GM12878 (cell line): ENCODE measurements around the gene SYNGAP1. TPM values are rescaled to one million over a fixed set of nuclear protein-coding genes. Genes with fewer than 3 reads are reported as not detected.

Experiments used
- JUNB ChIP-seq: IDR thresholded peaks from 2 replicates; pipeline ENCODE4 v1.6.1; 2016; ENCODE audit warnings: antibody characterized with exemption, mild to moderate bottlenecking
- LARP7 ChIP-seq: fragments of 450-650 bp; IDR thresholded peaks from 2 replicates; pipeline ENCODE4 v1.6.1; 2017; ENCODE audit warnings: mild to moderate bottlenecking
- MTA2 ChIP-seq: fragments of 450-650 bp; IDR thresholded peaks from 2 replicates; pipeline ENCODE4 v1.6.1; 2016; ENCODE audit warnings: low read depth, mild to moderate bottlenecking, moderate library complexity
- NFYA ChIP-seq: IDR thresholded peaks from 2 replicates; pipeline ENCODE4 v1.6.1; 2011; ENCODE audit warnings: low read depth, mild to moderate bottlenecking, low read length, improper control_type of control experiment, borderline replicate concordance
- SRF ChIP-seq, 2 experiments: IDR thresholded peaks; 2 replicates each; pipeline ENCODE4 v1.6.1; 2011; ENCODE audit warnings: low read depth in 2 of 2, low read length in 2 of 2, mild to moderate bottlenecking in 1 of 2, moderate library complexity in 1 of 2
- polyA plus RNA-seq, 11 experiments: library from polyadenylated mRNA; depleted of rRNA in 4 of 11; unstranded in 6 of 11; stranded (reverse) in 5 of 11; fragments of >200 nt; fragmentation: Nextera tagmentation in 4 of 11; fragmentation: Illumina TruSeq in 1 of 11; extraction: Ambion mirVana in 4 of 11; extraction: Trizol in 1 of 11; gene quantifications; 1 replicate in 1 of 11; 2 replicates in 10 of 11; pipeline versions ENCODE4 v1.2.1 to v1.2.3, GENCODE V29; 2011 to 2016; ENCODE audit warnings: inconsistent platforms in 2 of 11, missing spikeins in 2 of 11, low read depth in 1 of 11
- total RNA-seq, 4 experiments: library from RNA; depleted of rRNA in 3 of 4; stranded (reverse); fragments of >200 nt in 3 of 4; fragmentation: Illumina TruSeq in 1 of 4; extraction: Trizol in 1 of 4; gene quantifications; 2 replicates each; pipeline versions ENCODE4 v1.2.1 to v1.2.3, GENCODE V29; 2013 to 2021
- TF ChIP-seq, protein P1 (sequence below): IDR thresholded peaks from 2 replicates; pipeline ENCODE4 v1.6.1; 2011; ENCODE audit warnings: mild to moderate bottlenecking, low read depth, low read length, moderate library complexity; ENCODE audit not compliant: insufficient replicate concordance
- TF ChIP-seq, protein P2 (sequence below), 3 experiments: IDR thresholded peaks in 2 of 3; conservative IDR thresholded peaks in 1 of 3; 2 replicates each; pipeline ENCODE4 v1.5.1; 2011; ENCODE audit warnings: low read depth in 3 of 3, low read length in 3 of 3, mild to moderate bottlenecking in 3 of 3, control low read depth in 2 of 3, moderate library complexity in 2 of 3, inconsistent platforms in 1 of 3, mixed read lengths in 1 of 3; ENCODE audit not compliant: control insufficient read depth in 2 of 3, insufficient read depth in 1 of 3; ENCODE audit errors: extremely low read depth in 1 of 3
- TF ChIP-seq, protein P3 (sequence below): fragments of 450-650 bp; IDR thresholded peaks from 2 replicates; pipeline ENCODE4 v1.6.1; 2014; ENCODE audit warnings: mild to moderate bottlenecking
- TF ChIP-seq, protein P4 (sequence below): fragments of 450-650 bp; IDR thresholded peaks from 2 replicates; pipeline ENCODE4 v1.6.1; 2017; ENCODE audit warnings: mild to moderate bottlenecking, moderate library complexity

SYNGAP1 gene
- total and polyA plus RNA-seq, 10 of the 15 experiments (the other 5 are each of a cell fraction or from before 2014, with no cell fraction given) = 0.05 to 9.2 (median 1.2) TPM

DNA sequence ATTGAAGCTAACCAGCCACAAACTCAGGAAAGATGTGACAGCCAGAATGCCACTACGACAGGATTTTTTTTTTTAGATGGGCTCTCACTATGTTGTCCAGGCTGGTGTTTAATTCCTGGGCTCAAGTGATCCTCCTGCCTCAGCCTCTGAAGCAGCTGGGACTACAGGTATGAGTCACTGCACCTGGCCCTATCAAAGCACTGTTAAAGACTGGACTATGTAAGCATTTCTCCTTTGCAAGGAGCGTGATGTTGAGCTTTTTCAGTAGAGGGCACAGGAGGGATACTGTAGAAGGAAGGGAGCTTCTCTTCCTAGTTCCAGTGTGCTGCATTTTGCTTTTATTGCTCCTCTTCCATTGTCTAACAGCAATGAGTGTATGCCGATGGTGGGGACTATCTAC is 70.3 kb downstream of the SYNGAP1 start (continued):
- TF ChIP-seq, protein P1, sequence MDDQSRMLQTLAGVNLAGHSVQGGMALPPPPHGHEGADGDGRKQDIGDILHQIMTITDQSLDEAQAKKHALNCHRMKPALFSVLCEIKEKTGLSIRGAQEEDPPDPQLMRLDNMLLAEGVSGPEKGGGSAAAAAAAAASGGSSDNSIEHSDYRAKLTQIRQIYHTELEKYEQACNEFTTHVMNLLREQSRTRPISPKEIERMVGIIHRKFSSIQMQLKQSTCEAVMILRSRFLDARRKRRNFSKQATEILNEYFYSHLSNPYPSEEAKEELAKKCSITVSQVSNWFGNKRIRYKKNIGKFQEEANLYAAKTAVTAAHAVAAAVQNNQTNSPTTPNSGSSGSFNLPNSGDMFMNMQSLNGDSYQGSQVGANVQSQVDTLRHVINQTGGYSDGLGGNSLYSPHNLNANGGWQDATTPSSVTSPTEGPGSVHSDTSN = no peak
- TF ChIP-seq JUNB (0 out of 2 replicates have a peak, but pooled peaks have one; percentile 30), SRF (IDR thresholded peaks at IDR 0.05; ENCODE audit: low read depth in 2 of 2, low read length in 2 of 2) (no peak), MTA2 (no peak), NFYA (no peak), LARP7 (no peak)
- TF ChIP-seq, protein P2, sequence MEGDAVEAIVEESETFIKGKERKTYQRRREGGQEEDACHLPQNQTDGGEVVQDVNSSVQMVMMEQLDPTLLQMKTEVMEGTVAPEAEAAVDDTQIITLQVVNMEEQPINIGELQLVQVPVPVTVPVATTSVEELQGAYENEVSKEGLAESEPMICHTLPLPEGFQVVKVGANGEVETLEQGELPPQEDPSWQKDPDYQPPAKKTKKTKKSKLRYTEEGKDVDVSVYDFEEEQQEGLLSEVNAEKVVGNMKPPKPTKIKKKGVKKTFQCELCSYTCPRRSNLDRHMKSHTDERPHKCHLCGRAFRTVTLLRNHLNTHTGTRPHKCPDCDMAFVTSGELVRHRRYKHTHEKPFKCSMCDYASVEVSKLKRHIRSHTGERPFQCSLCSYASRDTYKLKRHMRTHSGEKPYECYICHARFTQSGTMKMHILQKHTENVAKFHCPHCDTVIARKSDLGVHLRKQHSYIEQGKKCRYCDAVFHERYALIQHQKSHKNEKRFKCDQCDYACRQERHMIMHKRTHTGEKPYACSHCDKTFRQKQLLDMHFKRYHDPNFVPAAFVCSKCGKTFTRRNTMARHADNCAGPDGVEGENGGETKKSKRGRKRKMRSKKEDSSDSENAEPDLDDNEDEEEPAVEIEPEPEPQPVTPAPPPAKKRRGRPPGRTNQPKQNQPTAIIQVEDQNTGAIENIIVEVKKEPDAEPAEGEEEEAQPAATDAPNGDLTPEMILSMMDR (IDR thresholded peaks at IDR 0.05 in 2 of 3, conservative IDR thresholded peaks at IDR 0.05 in 1 of 3; ENCODE audit: control insufficient read depth in 2 of 3, extremely low read depth in 1 of 3, insufficient read depth in 1 of 3, low read depth in 3 of 3, low read length in 3 of 3) = peak in 1 of 3 experiments; percentile 7; a peak in 1 of 6 replicates
- TF ChIP-seq, protein P3, sequence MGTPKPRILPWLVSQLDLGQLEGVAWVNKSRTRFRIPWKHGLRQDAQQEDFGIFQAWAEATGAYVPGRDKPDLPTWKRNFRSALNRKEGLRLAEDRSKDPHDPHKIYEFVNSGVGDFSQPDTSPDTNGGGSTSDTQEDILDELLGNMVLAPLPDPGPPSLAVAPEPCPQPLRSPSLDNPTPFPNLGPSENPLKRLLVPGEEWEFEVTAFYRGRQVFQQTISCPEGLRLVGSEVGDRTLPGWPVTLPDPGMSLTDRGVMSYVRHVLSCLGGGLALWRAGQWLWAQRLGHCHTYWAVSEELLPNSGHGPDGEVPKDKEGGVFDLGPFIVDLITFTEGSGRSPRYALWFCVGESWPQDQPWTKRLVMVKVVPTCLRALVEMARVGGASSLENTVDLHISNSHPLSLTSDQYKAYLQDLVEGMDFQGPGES = no peak
- TF ChIP-seq, protein P4, sequence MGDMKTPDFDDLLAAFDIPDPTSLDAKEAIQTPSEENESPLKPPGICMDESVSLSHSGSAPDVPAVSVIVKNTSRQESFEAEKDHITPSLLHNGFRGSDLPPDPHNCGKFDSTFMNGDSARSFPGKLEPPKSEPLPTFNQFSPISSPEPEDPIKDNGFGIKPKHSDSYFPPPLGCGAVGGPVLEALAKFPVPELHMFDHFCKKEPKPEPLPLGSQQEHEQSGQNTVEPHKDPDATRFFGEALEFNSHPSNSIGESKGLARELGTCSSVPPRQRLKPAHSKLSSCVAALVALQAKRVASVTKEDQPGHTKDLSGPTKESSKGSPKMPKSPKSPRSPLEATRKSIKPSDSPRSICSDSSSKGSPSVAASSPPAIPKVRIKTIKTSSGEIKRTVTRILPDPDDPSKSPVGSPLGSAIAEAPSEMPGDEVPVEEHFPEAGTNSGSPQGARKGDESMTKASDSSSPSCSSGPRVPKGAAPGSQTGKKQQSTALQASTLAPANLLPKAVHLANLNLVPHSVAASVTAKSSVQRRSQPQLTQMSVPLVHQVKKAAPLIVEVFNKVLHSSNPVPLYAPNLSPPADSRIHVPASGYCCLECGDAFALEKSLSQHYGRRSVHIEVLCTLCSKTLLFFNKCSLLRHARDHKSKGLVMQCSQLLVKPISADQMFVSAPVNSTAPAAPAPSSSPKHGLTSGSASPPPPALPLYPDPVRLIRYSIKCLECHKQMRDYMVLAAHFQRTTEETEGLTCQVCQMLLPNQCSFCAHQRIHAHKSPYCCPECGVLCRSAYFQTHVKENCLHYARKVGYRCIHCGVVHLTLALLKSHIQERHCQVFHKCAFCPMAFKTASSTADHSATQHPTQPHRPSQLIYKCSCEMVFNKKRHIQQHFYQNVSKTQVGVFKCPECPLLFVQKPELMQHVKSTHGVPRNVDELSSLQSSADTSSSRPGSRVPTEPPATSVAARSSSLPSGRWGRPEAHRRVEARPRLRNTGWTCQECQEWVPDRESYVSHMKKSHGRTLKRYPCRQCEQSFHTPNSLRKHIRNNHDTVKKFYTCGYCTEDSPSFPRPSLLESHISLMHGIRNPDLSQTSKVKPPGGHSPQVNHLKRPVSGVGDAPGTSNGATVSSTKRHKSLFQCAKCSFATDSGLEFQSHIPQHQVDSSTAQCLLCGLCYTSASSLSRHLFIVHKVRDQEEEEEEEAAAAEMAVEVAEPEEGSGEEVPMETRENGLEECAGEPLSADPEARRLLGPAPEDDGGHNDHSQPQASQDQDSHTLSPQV = no peak
